Gastrocnemius medialis (tissue), 4 donors: Measurements from ENCODE around the gene CXCL8.

ENCODE experiments used
- POLR2A ChIP-seq, 2 donors: fragments of 450-650 bp; IDR thresholded peaks; one replicate each; pipeline ENCODE4 v1.6.1; 2017; ENCODE audit warnings: antibody characterized with exemption in 2 of 2, mild to moderate bottlenecking in 2 of 2, moderate library complexity in 2 of 2
- TF ChIP-seq, protein P1 (sequence below), 5 experiments: fragments of 450-650 bp in 3 of 5; fragments of 200-600 bp in 2 of 5; sonication (generic) in 2 of 5; IDR thresholded peaks in 4 of 5; conservative IDR thresholded peaks in 1 of 5; 1 replicate in 4 of 5; 2 replicates in 1 of 5; pipeline ENCODE4 v1.5.1; 2016 to 2019; ENCODE audit warnings: antibody characterized with exemption in 5 of 5, mild to moderate bottlenecking in 3 of 5, moderate library complexity in 3 of 5

DNA sequence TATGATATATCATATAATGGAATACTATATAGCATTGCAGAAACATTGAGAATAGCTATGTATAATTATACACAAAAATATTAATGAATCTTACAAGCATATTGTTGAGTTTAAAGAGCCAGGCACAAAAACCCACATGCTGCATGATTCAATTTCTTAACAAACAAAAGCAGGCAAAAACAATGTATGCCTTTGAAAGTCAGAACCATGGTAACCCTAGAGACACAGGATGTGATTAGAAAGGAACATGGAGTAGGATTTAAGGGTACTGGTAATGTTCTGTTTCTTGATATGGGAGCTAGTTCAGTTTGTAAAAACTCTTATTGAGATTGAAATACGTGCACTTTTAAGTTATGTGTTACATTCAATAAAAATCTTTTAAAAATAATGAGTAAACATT is 21.5 kb downstream of the CXCL8 start:
- TF ChIP-seq, protein P1, sequence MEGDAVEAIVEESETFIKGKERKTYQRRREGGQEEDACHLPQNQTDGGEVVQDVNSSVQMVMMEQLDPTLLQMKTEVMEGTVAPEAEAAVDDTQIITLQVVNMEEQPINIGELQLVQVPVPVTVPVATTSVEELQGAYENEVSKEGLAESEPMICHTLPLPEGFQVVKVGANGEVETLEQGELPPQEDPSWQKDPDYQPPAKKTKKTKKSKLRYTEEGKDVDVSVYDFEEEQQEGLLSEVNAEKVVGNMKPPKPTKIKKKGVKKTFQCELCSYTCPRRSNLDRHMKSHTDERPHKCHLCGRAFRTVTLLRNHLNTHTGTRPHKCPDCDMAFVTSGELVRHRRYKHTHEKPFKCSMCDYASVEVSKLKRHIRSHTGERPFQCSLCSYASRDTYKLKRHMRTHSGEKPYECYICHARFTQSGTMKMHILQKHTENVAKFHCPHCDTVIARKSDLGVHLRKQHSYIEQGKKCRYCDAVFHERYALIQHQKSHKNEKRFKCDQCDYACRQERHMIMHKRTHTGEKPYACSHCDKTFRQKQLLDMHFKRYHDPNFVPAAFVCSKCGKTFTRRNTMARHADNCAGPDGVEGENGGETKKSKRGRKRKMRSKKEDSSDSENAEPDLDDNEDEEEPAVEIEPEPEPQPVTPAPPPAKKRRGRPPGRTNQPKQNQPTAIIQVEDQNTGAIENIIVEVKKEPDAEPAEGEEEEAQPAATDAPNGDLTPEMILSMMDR (IDR thresholded peaks at IDR 0.05 in 4 of 5, conservative IDR thresholded peaks at IDR 0.05 in 1 of 5), result no peak
- no peak for TF ChIP-seq POLR2A (IDR thresholded peaks at IDR 0.05)
